Esophagus muscularis mucosa (tissue), 4 donors: ENCODE data around the gene EPAS1.

Experiments
- CTCF ChIP-seq, 3 experiments: fragments of 200-600 bp in 2 of 3; fragments of 450-650 bp in 1 of 3; sonication (generic) in 2 of 3; IDR thresholded peaks; one replicate each; pipeline ENCODE4 v1.5.1; 2017 to 2019; ENCODE audit warnings: antibody characterized with exemption in 3 of 3, mild to moderate bottlenecking in 2 of 3, moderate library complexity in 1 of 3
- EP300 ChIP-seq: sonication (generic); formaldehyde crosslinking; IDR thresholded peaks from one replicate; pipeline ENCODE4 v1.6.1; 2017; ENCODE audit warnings: antibody characterized with exemption
- POLR2A ChIP-seq: fragments of 450-650 bp; IDR thresholded peaks from one replicate; pipeline ENCODE4 v1.6.1; 2017; ENCODE audit warnings: antibody characterized with exemption, moderate library complexity, mild to moderate bottlenecking, low read depth
- POLR2AphosphoS5 ChIP-seq, 2 donors: sonication (generic); formaldehyde crosslinking; IDR thresholded peaks; one replicate each; pipeline ENCODE4 v1.6.1; 2017; ENCODE audit warnings: antibody characterized with exemption in 2 of 2

GRCh38 chr2:46381871-46382270, 84.7 kb downstream of the EPAS1 start:
- no peak for TF ChIP-seq CTCF (IDR thresholded peaks at IDR 0.05)
- TF ChIP-seq POLR2A: no peak
- TF ChIP-seq POLR2AphosphoS5 (IDR thresholded peaks at IDR 0.05): no peak
- no peak for TF ChIP-seq EP300
